Uterus (tissue), 4 donors: ENCODE measurements around the gene DAD1. TPM values are rescaled to one million over a fixed set of nuclear protein-coding genes. Genes with fewer than 3 reads are reported as not detected.
A peak's percentile ranks its signal among the peaks of the same experiment; 100 is the strongest.

Source experiments
- DNase-seq, 2 donors: peaks; one replicate each; pipeline ENCODE4 v3.0.0-alpha.2; 2019 to 2020
- H3K27ac ChIP-seq, 2 donors: fragments of 200-600 bp; sonication (generic); 1 replicate in 1 of 2; 2 replicates in 1 of 2; pipeline ENCODE4 v1.5.1; 2016 to 2018
- H3K27me3 ChIP-seq, 2 donors: fragments of 200-600 bp; sonication (generic); one replicate each; pipeline ENCODE4 v1.5.1; 2018 to 2019; ENCODE audit warnings: control low read depth in 1 of 2
- H3K36me3 ChIP-seq, 2 donors: fragments of 200-600 bp; sonication (generic); one replicate each; pipeline ENCODE4 v1.5.1; 2019; ENCODE audit warnings: control low read depth in 1 of 2
- H3K4me1 ChIP-seq, 2 donors: fragments of 200-600 bp; sonication (generic); one replicate each; pipeline ENCODE4 v1.5.1; 2018 to 2019; ENCODE audit warnings: control low read depth in 1 of 2
- H3K4me3 ChIP-seq, 2 donors: fragments of 200-600 bp; sonication (generic); 1 replicate in 1 of 2; 2 replicates in 1 of 2; pipeline ENCODE4 v1.5.1; 2018 to 2019; ENCODE audit warnings: mild to moderate bottlenecking in 1 of 2
- H3K9me3 ChIP-seq, 2 donors: fragments of 200-600 bp; sonication (generic); one replicate each; pipeline ENCODE4 v1.5.1; 2019; ENCODE audit warnings: control low read depth in 1 of 2
- POLR2A ChIP-seq, 2 donors: fragments of 450-650 bp; IDR thresholded peaks; one replicate each; pipeline ENCODE4 v1.6.1; 2016; ENCODE audit warnings: antibody characterized with exemption in 2 of 2, mild to moderate bottlenecking in 1 of 2, moderate library complexity in 1 of 2
- intact Hi-C: fragments of 100-400 bp; cut with DNase I; formaldehyde crosslinking; loops from one replicate; pipeline ENCODE4 v1.15.1; 2023; ENCODE audit warnings: low total_unique reads
- total RNA-seq, 4 donors: library from RNA; depleted of rRNA in 3 of 4; stranded (reverse); fragments of >200 nt in 3 of 4; gene quantifications; one replicate each; pipeline versions ENCODE4 v1.1.0 to v1.2.4, GENCODE V29; 2014 to 2023
- TF ChIP-seq, protein P1 (sequence below), 4 experiments: fragments of 200-600 bp in 2 of 4; fragments of 450-650 bp in 2 of 4; sonication (generic) in 2 of 4; IDR thresholded peaks; one replicate each; pipeline ENCODE4 v1.5.1; 2016 to 2019; ENCODE audit warnings: antibody characterized with exemption in 4 of 4, mild to moderate bottlenecking in 2 of 4, moderate library complexity in 1 of 4
- donor health status: DM: yes; HTN: yes; CAD: no.

The DAD1 gene
- total RNA-seq, 4 donors from 2014 or later, result 92.2 to 375 (median 207) TPM

DNA sequence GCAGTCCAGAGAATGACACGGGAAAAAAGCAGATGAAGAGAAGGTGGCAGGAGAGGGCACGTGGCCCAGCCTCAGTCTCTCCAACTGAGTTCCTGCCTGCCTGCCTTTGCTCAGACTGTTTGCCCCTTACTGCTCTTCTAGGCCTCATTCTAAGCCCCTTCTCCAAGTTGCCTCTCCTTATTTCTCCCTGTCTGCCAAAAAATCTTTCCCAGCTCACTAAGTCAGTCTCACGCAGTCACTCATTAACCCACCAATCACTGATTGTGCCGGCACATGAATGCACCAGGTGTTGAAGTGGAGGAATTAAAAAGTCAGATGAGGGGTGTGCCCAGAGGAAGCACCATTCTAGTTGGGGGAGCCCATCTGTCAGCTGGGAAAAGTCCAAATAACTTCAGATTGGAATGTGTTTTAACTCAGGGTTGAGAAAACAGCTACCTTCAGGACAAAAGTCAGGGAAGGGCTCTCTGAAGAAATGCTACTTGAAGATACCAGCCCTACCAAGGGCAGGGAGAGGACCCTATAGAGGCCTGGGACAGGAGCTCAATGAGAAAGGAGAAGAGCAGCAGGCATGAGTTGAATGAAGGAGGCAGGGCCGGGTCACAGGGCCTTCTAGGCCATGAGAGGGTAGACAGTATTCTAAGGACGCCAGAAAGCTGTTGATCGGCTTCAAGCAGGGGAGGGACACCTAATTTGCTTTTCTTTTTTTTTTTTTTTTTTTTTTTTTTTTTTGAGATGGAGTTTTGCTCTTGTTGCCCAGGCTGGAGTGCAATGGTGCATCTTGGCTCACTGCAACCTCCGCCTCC lies 40.9 kb downstream of the DAD1 start:
- H3K9me3 ChIP-seq, result no peaks in the 10 kb centered on the region
- intact Hi-C loops, result no loop called here
- no peak for DNase-seq
- H3K4me3 ChIP-seq, result no peak overlapping the region
- H3K36me3 ChIP-seq, result no peaks in the 10 kb centered on the region
- TF ChIP-seq, protein P1, sequence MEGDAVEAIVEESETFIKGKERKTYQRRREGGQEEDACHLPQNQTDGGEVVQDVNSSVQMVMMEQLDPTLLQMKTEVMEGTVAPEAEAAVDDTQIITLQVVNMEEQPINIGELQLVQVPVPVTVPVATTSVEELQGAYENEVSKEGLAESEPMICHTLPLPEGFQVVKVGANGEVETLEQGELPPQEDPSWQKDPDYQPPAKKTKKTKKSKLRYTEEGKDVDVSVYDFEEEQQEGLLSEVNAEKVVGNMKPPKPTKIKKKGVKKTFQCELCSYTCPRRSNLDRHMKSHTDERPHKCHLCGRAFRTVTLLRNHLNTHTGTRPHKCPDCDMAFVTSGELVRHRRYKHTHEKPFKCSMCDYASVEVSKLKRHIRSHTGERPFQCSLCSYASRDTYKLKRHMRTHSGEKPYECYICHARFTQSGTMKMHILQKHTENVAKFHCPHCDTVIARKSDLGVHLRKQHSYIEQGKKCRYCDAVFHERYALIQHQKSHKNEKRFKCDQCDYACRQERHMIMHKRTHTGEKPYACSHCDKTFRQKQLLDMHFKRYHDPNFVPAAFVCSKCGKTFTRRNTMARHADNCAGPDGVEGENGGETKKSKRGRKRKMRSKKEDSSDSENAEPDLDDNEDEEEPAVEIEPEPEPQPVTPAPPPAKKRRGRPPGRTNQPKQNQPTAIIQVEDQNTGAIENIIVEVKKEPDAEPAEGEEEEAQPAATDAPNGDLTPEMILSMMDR (IDR thresholded peaks at IDR 0.05), result no peak
- no peak for TF ChIP-seq POLR2A (IDR thresholded peaks at IDR 0.05)
- peak overlapping the region in 1 of 2 donors; percentile 77 for H3K27ac ChIP-seq
- H3K4me1 ChIP-seq, result no peaks in the 10 kb centered on the region
- H3K27me3 ChIP-seq, result no peaks in the 10 kb centered on the region

GRCh38 chr14:22547313-22547947 lies 41.6 kb downstream of the DAD1 start:
- Histone ChIP-seq H3K27me3 (no peaks in the 10 kb centered on the region), H3K9me3 (no peaks in the 10 kb centered on the region), H3K4me1 (no peaks in the 10 kb centered on the region), H3K27ac (peak overlapping the region; percentile 60 to 77), H3K4me3 (no peak overlapping the region), H3K36me3 (no peaks in the 10 kb centered on the region)
- TF ChIP-seq POLR2A (IDR thresholded peaks at IDR 0.05), result no peak
- TF ChIP-seq, protein P1 (IDR thresholded peaks at IDR 0.05), result no peak
- intact Hi-C loops, result no loop called here
- DNase-seq, result no peak

GRCh38 chr14:22546722-22547071 lies 42.3 kb downstream of the DAD1 start:
- no peaks in the 10 kb centered on the region for H3K27me3 ChIP-seq
- TF ChIP-seq, protein P1 (IDR thresholded peaks at IDR 0.05), result no peak
- no peak for TF ChIP-seq POLR2A (IDR thresholded peaks at IDR 0.05)
- H3K4me3 ChIP-seq, result no peak overlapping the region
- peak overlapping the region; percentile 60 to 77 for H3K27ac ChIP-seq
- no peak for DNase-seq
- no peaks in the 10 kb centered on the region for H3K9me3 ChIP-seq
- H3K36me3 ChIP-seq, result no peaks in the 10 kb centered on the region
- intact Hi-C loops, result no loop called here
- no peaks in the 10 kb centered on the region for H3K4me1 ChIP-seq

DNA sequence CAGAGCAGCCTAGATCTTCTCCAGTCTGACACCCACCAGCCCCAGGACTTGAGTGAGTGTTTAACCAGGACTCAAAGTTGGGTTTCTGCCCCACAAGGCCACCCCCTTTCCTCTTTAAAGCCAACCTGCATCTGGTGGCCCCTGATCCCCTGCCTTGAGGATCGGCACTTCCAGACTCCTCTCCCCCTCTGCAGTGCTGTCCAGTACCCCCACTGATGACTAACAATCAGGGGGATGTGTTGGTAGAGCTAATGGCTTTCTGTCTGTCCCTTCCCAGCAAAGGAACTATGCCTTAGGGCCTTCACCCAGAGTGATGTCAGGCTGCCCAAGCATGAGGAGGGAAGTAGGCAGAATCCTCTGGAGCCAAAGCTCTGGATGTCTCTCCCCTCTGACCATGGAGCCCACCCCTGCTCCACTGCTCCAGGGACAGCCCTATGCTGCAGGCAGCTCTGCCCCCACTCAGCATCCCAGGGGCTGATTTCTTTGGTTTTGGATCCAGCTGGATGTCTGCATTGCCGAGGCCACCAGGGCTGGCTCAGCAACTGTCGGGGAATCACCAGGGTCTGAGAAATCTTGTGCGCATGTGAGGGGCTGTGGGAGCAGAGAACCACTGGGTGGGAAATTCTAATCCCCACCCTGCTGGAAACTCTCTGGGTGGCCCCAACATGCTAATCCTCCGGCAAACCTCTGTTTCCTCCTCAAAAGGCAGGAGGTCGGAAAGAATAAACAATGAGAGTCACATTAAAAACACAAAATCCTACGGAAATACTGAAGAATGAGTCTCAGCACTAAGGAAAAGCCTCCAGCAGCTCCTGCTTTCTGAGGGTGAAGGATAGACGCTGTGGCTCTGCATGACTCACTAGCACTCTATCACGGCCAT lies 42.9 kb downstream of the DAD1 start:
- no peaks in the 10 kb centered on the region for H3K9me3 ChIP-seq
- no peak overlapping the region for H3K4me3 ChIP-seq
- peak in 1 of 2 donors; percentile 51 for DNase-seq
- no peaks in the 10 kb centered on the region for H3K27me3 ChIP-seq
- intact Hi-C loops, result no loop called here
- no peaks in the 10 kb centered on the region for H3K4me1 ChIP-seq
- peak overlapping the region; percentile 60 to 77 for H3K27ac ChIP-seq
- H3K36me3 ChIP-seq, result no peaks in the 10 kb centered on the region
- no peak for TF ChIP-seq POLR2A (IDR thresholded peaks at IDR 0.05)
- TF ChIP-seq, protein P1 (IDR thresholded peaks at IDR 0.05), result no peak
